DMS79 (cell line): Measurements from ENCODE around the gene GLMP.

Experiments used
- DNase-seq: peaks from one replicate; lab custom pipeline; 2025; lab: John Stamatoyannopoulos, UW

The GLMP gene

GRCh38 chr1:156286061-156286460 lies 9.4 kb downstream of the GLMP start:
- no peak for DNase-seq

- no peak for DNase-seq
Observed at GRCh38 chr1:156285437-156285836, 10.0 kb downstream of the GLMP start.

- no peak for DNase-seq
Observed at GRCh38 chr1:156284757-156285156, 10.7 kb downstream of the GLMP start.

DNA sequence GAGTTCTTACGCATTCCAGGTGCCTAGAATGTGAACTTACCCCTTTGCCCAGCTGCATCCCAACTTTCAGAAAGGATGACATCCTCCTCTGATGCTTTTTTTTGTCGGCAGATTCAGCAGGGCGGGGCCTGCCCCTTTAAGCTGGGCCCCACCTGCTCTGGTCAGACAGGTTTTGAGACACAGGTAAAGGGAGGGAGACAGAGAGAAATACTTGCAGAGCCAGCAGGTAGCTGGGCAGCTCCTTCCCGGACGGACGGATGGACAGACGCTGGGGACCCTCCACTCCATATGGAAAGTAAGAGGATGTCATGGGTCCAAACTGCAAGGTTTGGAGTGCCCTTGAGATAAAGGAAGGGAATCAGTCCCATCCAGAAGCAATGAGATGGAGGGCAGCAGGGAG lies 11.4 kb downstream of the GLMP start, which contains the start of gene TMEM79:
TMEM79 (plus strand) TSS at position 214 of the 400 bp plus-strand sequence. CDS start 902 bp downstream, outside the sequence.
- DNase-seq = no peak

DNA sequence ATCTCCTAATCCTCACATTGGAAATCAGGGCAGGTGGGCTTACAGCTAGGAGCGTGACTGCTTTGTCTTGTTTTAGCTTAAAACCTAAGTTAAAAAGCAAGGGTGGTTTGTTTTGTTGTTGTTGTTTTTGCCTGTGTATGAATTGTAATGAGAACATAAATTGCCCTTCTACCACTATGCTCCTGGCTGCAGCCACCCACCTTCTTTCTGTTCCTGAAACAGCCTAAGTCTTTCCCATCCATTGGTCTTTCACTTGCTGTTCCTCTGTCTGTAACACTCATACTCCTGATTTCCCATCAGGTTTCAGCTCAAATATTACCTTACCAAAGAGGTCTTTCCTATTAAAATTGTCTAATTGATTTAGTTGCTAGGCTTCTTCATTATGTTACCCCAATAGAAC lies 12.0 kb downstream of the GLMP start:
- DNase-seq = no peak

DNA sequence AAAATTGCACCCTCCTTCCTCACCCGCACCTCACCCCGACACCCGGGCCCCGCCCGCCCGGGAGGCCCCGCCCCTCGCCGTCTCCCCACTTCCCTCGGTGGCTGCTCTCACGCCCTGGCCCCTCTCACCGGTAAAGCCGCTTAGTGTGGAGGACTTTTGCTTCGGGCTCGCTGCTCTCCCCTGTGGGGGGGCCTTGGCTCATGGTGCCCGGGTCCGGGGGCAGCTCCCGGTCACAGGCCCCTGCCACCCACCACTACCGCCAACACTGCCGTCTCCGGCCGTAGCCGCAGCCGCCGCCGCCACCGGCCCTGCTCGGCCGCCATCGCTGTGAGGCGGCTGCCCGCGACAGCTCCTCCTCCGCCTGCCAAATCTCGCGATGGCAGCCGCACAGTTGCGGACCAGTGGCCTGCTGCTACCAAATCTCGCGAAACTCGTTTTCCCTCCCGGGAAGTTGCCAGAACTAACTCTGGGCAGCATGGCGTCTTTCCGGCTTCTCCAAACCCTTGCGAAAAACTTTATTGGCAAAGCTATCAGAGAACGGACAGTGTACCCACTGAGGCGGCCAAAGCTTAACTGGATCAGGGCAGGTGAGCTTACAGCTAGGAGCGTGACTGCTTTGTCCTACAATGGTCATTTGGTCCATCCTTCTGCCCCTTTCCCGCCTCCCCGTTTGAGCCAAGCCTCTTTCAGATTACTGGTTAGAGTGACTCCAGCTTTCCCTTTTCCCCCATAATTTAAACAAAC lies 12.8 kb downstream of the GLMP start, which contains the start of gene SMG5:
SMG5 (minus strand) TSS at position 347 of the 744 bp plus-strand sequence; CDS start at position 202, 145 bp downstream.
- peak; percentile 96 for DNase-seq

GRCh38 chr1:156281693-156282478 lies 13.6 kb downstream of the GLMP start:
- DNase-seq = peak; percentile 29

DNA sequence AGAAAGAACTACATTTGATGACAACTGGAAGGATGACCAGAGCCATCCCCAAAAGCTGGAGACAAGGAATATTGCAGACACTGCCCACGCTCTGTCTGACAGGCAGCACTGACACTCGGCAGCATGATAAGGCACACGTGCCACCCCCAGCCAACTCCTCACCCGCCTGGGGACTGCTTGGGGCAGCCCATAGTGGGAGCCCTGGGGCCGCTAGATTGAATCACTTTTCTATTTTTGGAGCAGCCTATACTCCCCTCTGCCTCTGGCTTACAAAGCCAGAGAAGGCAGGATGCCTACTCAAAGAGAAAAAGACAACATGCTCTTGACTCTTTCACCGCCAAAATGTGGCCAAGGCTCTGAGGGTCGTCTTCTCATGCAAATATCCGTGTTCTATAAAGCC lies 14.2 kb downstream of the GLMP start:
- no peak for DNase-seq

- no peak for DNase-seq
Observed at GRCh38 chr1:156279837-156280236, 15.6 kb downstream of the GLMP start.

DNA sequence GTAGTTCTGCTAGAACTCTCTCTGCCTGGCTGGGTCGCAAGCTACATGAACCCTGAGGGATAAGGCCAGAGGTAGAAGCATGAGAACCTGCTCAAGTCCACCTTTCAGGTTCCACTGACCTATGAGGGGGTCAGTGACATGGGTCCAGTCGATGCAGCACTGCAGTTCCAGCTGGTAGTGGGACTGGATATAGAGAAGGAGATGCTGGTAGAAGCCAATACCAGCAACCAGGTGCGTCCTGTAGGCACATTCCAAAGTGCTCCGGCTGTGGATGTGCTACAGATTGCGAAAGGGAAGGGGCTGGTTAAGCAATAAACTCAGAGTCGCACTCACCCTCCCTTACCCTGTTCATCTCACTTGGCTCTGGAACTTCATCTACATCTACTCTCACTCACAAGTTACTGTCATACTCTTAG lies 18.5 kb downstream of the GLMP start:
- no peak for DNase-seq

DNA sequence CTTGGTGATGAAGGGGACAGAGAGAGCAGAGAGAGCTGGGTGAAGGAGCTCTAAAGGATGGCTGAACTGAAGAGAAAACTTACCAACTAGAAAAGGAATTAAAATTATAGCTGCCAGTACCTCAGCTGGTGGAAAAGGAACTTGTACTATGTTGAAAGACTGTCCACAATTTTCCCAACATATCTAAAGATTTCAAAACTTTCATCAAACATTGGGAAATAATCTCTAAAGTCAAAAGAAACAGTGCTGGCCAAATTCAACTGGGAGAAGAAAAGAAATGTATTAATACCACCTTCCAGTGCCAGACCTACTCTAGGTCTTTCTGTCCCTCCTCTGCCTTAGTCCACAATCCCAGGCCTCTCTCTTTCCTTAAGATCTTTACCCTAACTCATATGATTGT lies 18.9 kb downstream of the GLMP start:
- DNase-seq = no peak

DNA sequence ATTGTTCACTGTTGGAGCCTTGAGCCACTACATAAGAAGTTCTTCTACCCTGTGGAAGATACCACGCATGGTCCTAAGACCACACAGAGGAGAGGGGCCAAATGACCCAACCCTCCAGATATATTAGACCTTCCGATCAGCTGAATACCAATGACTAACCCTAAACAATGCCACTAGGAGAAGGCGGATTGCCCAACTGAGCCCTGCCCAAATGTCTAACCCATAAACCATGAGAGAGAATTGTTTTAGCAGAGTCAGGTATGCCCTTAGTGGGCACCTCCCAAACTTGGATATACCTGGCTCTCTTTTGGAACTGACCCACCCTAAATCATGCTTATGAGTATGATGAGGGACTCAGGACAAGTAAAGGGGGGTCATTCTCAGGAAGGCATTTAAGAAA lies 25.2 kb downstream of the GLMP start:
- no peak for DNase-seq

DNA sequence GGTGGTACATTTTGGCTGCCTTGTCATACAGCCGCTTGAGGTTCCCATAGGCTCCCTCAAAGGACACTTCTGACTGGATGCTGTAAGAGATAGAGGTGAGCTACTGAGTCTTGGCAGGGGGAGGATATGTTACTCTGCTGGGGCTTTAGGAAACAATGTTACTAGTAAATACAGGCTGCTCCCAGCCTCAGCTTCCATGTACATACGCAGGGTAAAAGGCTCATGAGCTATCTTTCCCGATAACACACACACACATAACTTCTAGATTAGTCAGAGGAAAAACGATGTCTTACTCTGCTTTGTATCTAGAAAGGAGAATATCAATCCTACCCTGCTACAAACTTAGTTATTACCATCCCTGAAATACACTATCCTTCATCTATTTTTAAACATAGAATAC lies 27.1 kb downstream of the GLMP start:
- DNase-seq = no peak

- no peak for DNase-seq
Observed at GRCh38 chr1:156266051-156266450, 29.4 kb downstream of the GLMP start.

- DNase-seq = no peak
Observed at GRCh38 chr1:156263288-156263655, 32.2 kb downstream of the GLMP start.

DNA sequence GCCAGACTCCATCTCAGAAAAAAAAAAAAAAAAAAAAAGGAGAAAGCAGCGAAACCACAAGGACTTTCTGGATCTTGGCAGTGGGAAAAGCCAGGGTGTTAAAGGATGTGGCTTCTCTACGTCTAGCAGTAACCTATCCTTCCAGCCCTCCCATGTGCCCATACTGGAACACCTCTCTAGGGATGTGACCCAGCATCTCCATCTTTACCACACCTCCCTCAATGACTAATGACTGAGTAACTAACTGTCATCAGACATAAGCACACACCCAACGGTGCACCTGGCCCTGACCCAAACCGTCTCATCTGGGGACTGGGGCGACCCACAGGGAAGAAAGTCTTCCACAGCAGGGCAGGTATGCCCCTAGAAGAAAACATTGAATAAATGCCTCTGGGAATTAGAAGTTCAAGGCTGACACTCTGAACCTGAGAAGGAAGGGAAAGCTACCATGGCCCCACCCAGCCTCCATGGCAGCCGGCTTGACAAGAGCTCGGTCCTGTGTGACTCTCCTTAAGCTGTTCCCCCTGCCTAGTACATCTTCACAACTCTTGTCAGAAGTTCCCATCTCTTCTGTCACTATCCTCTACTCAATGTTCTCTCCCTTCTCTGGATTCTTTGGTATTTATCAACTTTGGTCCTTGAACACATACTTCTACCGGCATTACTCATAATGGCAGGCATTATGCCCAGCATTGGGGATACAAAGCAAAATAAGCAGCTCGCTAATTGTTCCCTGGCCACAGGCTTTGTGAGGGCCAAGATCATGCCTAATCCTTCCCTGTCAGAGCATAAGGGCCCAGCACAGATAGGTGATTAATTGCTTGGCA lies 32.8 kb downstream of the GLMP start:
- no peak for DNase-seq

DNA sequence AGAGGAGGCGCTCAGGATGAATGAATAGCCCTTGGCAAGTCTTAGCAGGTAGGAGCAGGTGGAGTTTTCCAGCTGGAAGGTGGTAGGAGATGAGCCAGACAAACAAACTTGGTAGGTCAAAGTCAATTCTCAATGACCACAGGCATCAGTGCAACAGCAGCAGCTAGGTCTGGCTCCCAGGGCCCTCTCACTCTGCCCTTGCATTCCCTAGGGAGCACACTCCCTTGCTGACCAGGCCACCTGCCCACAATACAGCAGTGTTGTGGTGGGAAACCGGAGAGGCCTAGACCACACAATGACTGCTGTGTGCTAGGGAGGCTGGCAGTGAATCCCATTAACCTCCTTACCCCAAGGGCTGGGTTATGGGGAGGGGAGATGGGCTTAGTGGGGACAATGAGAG lies 34.6 kb downstream of the GLMP start:
- no peak for DNase-seq

DNA sequence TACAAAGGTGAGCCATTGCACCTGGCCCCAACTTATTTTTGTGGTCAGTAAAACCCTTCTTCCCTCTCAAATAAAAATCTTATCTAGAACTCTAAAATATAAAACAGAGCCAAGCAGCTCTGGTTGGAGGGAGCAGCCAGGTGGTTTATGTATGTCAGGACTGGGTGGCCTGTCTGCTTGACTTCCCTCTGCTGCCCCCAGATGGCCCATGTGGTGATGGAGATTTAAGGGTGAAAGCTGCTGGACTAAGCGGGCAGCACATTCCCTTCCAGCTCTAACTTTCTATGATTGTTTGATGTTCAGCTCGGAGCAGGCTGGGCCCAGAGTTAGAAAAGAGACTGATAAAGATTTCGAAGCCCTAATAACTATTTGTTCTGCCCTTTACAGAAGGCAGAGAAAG lies 35.7 kb downstream of the GLMP start:
- DNase-seq = no peak

DNA sequence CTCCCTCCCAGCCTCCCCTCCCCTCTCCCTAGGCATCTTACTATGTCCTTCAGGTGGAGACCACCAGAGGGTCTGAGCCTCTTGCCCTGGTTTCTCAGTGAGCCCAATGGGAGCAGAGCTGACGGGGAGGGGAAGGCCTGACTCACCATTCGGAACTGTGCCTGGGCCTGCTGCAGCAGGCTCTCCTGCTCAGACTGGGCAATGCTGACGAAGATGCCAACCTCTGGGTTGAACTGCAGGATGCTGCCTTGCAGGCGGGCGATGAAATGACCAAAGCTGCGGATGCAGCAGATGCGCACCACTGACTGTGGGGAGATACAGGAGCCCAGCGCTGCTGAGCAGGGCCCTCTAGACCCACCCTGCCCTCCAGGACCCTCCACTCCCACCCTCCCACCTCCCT lies 36.6 kb downstream of the GLMP start:
- no peak for DNase-seq

- no peak for DNase-seq
Observed at GRCh38 chr1:156257711-156258110, 37.8 kb downstream of the GLMP start.

GRCh38 chr1:156253634-156254033 lies 41.8 kb downstream of the GLMP start:
- no peak for DNase-seq

GRCh38 chr1:156251527-156251926 lies 44.0 kb downstream of the GLMP start:
- no peak for DNase-seq
